Adipose tissue (tissue), 3 donors: ENCODE results near the gene DENND1A. TPM values are rescaled to one million over a fixed set of nuclear protein-coding genes. Genes with fewer than 3 reads are reported as not detected.

ENCODE experiments used
- H3K27ac ChIP-seq: one replicate; pipeline ENCODE4 v1.5.1; 2013; ENCODE audit warnings: low read depth, low read length
- WGBS, 3 donors: extraction: QIAGEN DNeasy Blood & Tissue Kit; methylation state at CpG; one replicate each; pipeline ENCODE4 v1.1.7; 2013; 5-methylcytosine and 5-hydroxymethylcytosine counted together
- polyA plus RNA-seq, 3 donors: library from polyadenylated mRNA; stranded (reverse); fragments of 200-250 nt; gene quantifications; one replicate each; pipeline ENCODE4 v1.2.3, GENCODE V29; 2013
- donor health status: healthy with polysubstance abuse.
- donor health status: Bipolar disorder and iron deficiency.
- donor health status: healthy.

Gene DENND1A
- polyA plus RNA-seq, 3 donors = 3.3 to 12.9 (median 9.4) TPM

DNA sequence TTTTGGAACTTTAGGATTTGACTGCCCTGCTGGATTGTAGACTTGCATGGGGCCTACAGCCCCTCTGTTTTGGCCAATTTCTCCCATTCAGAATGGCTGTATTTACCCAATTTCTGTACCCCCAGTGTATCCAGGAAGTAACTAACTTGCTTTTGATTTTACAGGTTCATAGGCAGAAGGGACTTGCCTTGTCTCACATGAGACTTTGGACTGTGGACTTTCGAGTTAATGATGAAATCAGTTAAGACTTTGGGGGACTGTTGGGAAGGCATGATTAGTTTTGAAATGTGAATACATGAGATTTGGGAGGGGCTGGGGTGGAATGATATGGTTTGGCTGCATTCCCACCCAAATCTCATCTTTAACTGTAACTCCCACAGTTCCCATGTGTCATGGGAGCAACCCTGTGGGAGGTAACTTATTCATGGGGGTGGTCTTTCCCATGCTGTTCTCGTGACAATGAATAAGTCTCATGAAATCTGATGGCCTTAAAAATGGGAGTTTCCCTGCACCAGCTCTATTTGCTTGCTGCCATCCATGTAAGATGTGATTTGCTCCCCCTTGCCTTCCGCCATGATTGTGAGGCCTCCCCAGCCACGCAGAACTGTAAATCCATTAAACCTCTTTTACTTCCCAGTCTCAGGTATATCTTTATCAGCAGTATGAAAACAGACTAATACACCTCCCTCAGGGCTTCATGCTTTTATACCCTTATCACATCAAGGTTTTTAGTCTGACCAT is 206.6 kb downstream of the DENND1A start:
- WGBS, 3 donors = 81 to 94% (median 91%) methylated on average over 4 of the region's 4 CpGs
- no peak overlapping the region for H3K27ac ChIP-seq

DNA sequence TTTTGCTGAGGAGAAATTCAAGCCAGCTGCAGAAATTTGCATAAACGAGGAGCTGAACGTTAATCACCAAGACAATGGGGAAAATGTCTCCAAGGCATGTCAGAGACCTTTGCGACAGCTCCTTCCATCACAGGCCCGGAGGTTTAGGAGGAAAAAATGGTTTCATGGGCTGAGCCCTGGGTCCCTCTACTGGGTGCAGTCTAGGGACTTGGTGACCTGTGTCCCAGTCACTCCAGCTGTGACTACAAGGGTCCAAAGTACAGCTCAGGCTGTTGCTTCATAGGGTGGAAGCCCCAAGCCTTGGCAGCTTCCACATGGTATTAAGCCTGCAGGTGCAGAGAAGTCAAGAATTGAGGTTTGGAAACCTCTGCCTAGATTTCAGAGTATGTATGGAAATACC is 207.5 kb downstream of the DENND1A start:
- 96 to 99% (median 97%) methylated on average over 4 of the region's 4 CpGs for WGBS, 3 donors
- H3K27ac ChIP-seq = no peak overlapping the region

DNA sequence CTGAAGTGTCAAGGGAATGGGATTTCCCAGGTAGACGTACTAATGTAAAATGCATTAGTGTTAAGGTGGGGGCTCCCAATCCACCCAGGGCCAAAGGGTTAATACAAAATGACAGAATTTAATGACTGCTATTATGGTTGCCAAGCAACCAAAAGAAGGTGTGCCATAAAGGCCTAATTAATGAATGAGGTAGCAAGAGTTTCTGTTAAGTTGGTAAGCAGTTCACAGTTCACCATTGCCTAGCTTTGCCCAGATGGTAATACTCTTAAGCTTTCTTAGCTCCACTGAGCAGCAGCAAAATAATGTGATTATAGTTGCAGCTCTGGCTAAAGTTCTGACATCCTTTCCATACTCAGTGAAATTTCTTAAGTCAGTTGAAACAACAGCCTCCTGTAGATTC is 211.7 kb downstream of the DENND1A start:
- H3K27ac ChIP-seq = no peak overlapping the region
- 93 to 100% (median 97%) methylated on average over 1 of the region's 1 CpG for WGBS, 3 donors

DNA sequence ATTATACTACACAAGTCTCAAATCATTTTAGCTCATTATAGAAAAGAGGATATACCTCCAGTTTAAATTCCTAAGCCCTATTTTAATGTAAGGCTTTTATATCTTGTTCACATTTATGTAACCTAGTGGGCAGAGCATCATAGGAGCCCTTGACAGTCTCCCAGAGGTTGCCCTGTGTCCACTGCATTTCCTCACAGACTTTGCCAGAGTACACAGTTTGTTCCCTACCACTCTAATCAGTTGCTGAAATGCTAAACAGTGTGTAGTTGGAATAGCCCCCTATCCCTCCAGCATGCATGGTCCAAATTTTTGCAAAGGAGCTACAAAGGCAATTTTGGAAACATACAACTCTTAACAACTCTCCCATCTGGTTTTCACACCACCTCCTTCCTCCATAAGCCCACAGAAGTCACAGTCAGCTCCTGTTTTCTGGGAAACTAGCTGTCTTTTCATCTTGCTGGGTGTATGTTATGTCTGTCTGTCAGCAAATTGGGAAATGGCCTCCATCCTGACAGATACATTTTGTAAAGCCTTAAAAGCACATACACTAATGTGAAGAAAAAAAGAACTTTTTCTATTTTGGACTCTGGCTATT is 212.2 kb downstream of the DENND1A start:
- no peak overlapping the region for H3K27ac ChIP-seq

DNA sequence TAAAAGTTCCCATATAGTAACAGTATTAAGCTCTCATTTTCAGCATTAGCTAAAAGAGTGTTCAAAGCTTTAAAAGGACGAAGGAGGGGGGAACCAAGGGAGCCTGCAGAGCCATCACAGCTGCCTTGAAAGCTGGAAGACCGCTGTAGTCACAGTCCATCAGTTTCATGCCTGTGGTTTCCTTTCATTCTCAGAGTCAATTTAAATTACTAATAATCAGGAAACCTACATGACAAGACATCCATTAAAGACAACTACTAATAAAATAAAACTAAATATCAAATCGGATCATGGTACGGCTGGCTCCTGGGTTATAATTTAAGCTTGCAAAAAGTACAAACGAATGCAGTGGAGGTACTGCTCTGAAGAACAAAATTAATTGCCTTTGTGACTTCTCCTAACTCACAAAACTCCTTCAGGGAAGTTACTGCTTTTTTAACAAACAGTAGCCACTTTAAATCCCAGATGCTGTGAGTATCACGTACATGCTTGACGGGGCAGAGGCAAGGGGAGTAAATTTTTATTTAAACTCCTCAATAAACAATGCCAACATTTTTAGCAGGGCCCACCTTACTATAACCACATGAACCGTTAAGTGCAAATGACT is 213.5 kb downstream of the DENND1A start:
- no peak overlapping the region for H3K27ac ChIP-seq
- WGBS, 3 donors = 85 to 92% (median 91%) methylated on average over 8 of the region's 8 CpGs

DNA sequence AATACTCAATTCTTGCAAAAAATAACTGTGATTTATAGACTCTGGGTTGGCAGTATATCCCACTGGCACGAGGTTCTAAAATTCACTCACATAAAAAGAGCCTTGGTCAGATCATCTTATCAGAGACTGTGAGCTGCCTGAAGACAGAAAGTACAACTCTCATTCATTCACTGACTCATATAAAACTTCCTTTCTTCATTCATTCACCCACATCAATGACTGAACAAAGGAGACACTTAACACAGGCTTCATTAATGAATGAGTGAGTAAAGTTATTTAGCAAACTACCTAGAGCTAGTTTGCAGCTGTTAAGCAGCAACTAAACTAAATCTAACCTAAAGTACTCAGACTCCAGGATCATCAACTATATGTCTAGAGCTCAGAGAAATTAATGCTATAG is 214.7 kb downstream of the DENND1A start:
- no peak overlapping the region for H3K27ac ChIP-seq
- 82 to 87% (median 86%) methylated on average over 1 of the region's 1 CpG for WGBS, 3 donors

DNA sequence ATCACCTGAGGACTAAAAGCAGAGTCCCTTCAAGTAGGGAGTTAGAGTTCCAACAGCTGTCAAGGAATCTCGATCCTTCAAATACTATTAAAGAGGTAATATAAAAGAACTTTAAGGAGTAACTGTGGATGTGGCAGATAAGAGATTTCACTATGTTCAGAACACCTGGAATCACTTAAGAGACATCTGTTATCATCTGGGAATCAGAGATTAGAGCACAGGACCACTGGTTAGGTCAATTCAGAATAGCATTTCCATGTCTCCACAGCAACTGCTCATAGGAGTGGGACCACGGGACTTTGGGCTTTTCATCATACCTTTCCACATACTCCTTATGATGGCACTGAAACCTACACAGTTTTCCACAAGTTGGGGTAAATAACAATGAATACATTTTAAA is 216.6 kb downstream of the DENND1A start:
- H3K27ac ChIP-seq = no peak overlapping the region
- WGBS, 3 donors = 88 to 97% (median 88%) methylated on average over 2 of the region's 2 CpGs

DNA sequence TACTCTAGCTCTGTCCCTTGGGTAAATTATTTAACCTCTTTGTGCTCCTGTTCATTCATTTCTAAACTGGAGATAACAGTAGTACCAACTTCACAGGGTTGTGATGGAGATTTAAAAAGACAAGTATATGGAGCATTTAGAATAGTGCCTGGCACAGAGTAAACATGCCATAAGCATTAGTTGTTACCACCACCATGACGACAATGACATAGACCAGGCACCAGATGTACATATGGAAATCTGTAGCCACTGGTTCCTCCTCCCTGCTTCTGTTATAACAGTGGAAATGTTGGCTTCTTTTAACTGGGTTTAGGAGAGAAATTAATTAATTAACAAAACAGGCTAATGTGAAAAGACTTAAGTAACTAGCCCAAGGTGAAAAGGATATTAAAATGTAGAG is 217.5 kb downstream of the DENND1A start:
- H3K27ac ChIP-seq = no peak overlapping the region
- 97 to 98% (median 97%) methylated on average over 1 of the region's 1 CpG for WGBS, 3 donors

DNA sequence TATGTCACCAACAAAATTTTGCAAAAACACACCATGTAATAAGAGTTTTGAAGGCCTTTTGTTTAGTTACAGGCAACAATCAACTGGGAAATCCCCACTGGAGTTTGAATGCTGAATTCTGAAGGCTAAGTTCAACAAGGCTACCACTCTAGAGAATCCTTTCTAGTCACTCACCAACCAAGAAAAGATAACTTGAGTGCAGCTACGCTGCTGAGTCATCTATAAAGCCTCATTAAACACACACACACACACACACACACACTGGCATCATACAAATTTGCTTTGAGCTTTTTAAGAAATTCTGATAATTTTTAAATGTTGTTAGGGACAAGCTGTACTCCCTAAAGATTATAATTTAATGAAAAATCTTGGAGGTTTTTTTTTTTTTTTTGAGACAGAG is 219.6 kb downstream of the DENND1A start:
- WGBS, 3 donors = 80 to 100% (median 90%) methylated on average over 1 of the region's 1 CpG
- H3K27ac ChIP-seq = no peak overlapping the region

DNA sequence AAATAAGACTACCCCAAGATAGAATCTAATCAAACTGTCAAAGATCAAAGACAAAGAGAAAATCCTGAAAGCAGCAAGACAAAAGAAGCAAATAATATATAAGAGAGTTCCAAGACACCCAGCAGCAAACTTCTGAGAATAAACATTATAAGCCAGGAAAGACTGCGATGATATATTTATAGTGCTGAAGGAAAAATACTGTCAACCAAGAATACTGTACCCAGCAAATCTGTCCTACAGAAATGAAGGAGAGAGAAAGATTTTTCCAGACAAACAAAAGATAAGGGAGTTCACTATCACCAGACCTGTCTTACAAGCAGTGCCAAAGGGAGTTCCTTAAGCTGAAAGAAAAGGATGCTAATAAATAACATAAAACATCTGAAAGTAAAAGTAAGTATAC is 227.4 kb downstream of the DENND1A start:
- H3K27ac ChIP-seq = no peak overlapping the region
- 85 to 97% (median 97%) methylated on average over 1 of the region's 1 CpG for WGBS, 3 donors

DNA sequence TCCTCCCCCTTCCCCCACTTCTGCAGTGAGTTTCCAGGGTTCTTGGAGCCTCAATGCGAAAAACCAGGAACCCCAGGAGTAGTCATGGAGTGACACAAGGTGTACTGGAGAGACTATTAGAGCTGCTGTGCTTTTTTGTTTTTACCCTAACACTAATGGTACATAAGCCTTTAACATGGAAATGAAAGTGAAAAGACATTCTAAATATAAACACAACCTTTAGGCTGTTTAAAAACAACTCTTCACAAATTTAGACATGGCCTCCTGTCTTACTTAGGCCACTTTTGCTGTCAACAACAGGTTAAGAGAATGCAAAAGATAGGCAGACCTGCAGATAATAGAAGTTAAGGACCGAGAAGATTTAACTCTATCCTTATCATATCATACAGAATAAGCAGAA is 232.2 kb downstream of the DENND1A start:
- no peak overlapping the region for H3K27ac ChIP-seq
- 75 to 86% (median 80%) methylated on average over 2 of the region's 2 CpGs for WGBS, 3 donors

DNA sequence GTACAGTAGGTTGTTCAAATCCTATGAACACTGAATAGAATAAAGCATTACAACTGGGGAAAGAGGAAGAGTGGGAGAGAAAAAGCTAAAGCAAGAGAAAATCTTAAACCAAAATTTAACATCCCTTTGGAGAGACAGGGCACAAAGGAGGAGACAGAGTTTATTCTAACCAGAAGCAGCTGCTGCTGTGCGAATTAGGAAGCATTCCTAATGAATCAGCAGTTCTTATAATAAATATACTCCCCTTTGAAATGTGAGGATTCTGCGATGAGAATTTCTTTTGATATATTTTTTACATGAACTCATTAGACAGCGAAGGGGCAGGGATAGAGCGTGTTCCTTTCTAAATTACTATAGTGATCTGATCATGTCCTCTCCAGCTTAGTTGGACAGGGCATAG is 233.4 kb downstream of the DENND1A start:
- WGBS, 3 donors = 69 to 89% (median 78%) methylated on average over 4 of the region's 4 CpGs
- no peak overlapping the region for H3K27ac ChIP-seq

DNA sequence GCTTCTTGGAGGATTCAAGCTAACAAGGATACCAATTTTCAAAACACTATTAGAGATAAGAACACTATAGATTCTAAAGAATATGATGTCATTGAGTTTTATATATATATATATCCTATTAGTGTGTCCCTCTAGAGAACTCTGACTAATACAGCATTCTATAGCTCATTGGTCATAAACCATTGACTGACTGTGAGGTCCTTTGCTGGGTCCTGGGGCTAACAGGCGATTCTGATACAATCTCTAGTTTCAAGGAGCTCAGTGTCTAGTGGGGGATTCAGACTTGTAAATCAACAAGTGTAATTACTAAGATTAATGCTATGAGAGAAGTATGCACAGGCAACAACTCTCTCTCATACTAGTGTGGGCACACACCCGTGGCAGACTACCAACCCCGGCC is 234.5 kb downstream of the DENND1A start:
- 94 to 99% (median 97%) methylated on average over 3 of the region's 3 CpGs for WGBS, 3 donors
- no peak overlapping the region for H3K27ac ChIP-seq

DNA sequence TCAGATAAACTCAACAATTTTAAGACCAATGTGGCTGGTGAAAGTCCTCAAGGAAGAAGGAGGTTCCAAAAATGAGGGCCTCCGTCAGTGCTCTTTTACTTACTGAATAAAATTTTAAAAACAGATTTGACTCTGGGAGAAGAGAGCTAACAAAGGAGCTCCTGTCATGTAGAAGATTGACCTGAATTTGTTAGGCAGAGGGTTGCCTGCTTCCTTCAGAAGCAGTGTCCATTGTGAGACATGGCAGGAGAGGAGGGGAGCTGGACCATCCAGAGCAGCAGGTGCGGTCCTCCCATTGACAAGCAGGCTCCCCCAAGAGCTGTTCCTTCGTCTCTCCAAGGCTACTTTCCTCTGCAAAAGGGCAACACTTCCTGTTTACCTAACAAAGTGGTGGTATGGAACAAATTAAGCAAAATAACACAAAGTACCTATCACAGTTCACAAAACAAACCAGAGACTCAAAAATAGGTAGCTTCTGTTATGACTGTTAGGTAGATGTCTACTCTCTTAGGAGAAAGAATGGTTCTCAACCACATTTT is 238.1 kb downstream of the DENND1A start:
- no peak overlapping the region for H3K27ac ChIP-seq
- WGBS, 3 donors = 81 to 96% (median 85%) methylated on average over 3 of the region's 3 CpGs

DNA sequence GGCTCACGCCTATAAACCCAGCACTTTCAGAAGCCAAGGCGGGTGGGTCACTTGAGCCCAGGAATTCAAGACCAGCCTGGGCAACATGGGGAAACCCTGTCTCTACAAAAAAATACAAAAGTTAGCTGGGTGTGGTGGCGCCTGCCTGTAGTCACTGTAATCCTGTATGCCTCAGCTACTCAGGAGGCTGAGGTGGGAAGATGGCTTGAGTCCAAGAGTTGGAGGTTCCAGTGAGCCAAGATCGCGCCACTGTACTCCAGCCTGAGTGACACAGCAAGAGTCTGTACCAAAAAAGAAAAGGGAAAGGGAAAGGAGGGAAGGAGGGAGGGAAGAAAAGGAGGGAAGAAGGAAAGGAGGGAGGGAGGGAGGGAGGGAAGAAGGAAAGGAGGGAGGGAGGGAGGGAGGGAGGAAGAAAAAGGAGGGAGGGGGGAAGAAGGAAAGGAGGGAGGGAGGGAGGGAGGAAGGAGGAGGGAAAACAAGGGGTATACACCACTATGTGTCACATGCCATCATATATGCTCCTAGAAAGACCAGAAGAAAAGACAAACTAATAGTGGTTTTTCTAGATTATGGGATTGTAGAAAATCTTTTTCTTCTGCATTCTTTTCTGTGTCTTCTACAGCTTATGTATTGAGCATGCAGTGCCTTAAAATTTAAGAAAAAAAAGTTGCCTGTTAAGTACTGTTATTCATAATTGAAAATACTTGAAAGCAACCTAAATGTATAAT is 240.1 kb downstream of the DENND1A start:
- H3K27ac ChIP-seq = no peak overlapping the region
- WGBS, 3 donors = 86 to 96% (median 95%) methylated on average over 5 of the region's 5 CpGs

DNA sequence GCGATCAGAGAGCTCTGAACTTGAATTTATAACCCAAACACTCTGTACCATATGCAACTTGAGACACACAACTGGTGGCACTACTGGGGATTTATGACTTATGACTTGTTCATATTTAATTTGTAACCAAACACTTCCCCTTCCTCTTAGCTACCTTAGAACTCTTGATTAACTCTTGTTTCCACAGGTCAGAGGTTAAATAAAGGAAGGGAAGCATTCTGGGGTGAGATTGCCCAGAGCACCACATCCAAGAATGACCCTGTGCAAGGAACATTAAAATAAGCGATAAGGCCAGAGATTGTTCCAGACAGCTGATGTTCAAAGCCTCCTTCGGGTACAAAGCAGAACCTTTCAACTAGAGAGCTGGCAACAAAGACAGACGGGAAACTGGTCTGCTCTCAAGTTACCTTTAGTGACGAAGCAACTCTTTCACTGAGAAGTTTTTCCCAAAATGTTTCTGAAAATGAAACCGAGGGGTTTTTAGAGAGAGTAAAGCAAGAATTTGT is 242.6 kb downstream of the DENND1A start:
- WGBS, 3 donors = 36 to 79% (median 46%) methylated on average over 6 of the region's 6 CpGs
- H3K27ac ChIP-seq = no peak overlapping the region

DNA sequence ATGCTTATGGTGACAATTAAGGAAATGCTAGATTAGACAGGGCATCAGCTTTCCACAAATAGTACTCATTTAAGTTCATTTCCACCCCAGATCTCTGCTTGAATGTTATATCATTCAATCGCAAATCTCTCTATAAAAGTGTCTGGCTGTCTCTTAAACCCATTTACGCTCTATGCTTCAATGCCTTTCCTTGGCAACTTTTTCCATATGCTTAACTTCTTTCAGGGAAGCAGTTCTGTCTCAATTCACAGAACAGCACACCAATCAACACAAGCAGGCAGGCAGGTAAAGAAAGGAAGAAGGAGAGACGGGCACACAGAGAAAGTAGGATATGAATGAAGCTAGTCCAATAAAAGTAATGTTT is 243.1 kb downstream of the DENND1A start:
- 85 to 95% (median 85%) methylated on average over 3 of the region's 3 CpGs for WGBS, 3 donors
- no peak overlapping the region for H3K27ac ChIP-seq

DNA sequence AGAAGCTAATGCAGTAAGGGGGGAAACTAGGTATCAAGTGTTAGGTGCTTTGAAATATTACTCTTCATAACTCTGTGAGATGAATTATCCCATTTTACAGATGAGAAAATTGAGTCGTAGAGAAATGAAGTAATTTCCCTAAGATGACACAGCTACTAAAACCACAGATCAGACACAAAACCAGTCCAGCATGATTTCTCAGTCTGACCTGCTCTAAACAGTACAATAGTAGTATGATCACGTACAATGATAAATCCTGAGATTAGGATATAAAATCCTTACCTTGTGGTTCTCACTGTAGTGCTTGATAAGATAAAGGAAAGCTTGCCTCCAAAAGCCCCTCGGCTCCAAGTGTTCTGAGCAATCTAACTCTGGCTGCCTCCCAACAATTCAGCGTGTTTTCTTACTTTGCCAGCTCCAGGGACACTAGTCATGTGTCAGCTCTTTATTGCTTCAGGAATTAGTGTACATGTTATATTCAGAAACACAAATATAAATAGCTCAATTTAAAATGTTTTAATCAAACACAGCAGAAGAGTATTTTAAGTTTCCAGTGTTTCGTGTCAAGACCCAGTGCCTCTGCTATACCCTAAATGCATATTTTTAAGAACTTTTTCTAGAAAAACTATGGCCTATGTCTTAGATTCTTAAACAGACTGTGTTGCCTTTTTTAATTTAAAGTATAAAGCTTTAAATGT is 243.6 kb downstream of the DENND1A start:
- 57 to 72% (median 72%) methylated on average over 5 of the region's 5 CpGs for WGBS, 3 donors

More for the DNA sequence above, 243.6 kb downstream of the DENND1A start:
- no peak overlapping the region for H3K27ac ChIP-seq
